HepG2 (cell line): ENCODE results near the gene SEPTIN12. TPM values are rescaled to one million over a fixed set of nuclear protein-coding genes. Genes with fewer than 3 reads are reported as not detected.

Experiments
- ATAC-seq: fragments of 200-7000 bp; cut with Tn5 transposase; 3 replicates; pipeline ENCODE4 v1.9.1; 2020; ENCODE audit warnings: mild to moderate bottlenecking, moderate library complexity
- BruUV-seq: library from RNA; stranded (reverse); fragments of 400-500 nt; replicated peaks from 2 replicates; lab custom pipeline; 2021; lab: Mats Ljungman, UMichigan
- CTCF ChIA-PET: fragments of 300-600 bp; formaldehyde crosslinking; extraction: SDS; loops from one replicate; lab custom pipeline; 2021; ENCODE audit warnings: low total read pairs, inconsistent platforms, low intra/inter-chr PET ratio; lab: Yijun Ruan, JAX
- POLR2A ChIA-PET: fragments of 350-600 bp; sonication (Branson Sonifier 250); formaldehyde crosslinking; loops from one replicate; lab custom pipeline; 2020; ENCODE audit warnings: antibody characterized with exemption, inconsistent platforms; lab: Yijun Ruan, JAX
- DNase-seq: peaks from one replicate; pipeline ENCODE4 v3.0.0-alpha.2; 2015; ENCODE audit warnings: low spot score
- FAIRE-seq: peaks from 3 replicates; lab custom pipeline; 2011; peaks lifted over from hg19 to GRCh38; lab: Jason Lieb, UNC
- H2AFZ ChIP-seq: one replicate; pipeline ENCODE4 v1.6.1; 2011; ENCODE audit warnings: low read length, inconsistent platforms
- H3K27ac ChIP-seq: fragments of 300-600 bp; 3 replicates; pipeline ENCODE4 v1.8.0; 2011; ENCODE audit warnings: mixed run types, mild to moderate bottlenecking, mixed read lengths, low read length, inconsistent platforms; ENCODE audit not compliant: insufficient read depth; ENCODE audit errors: extremely low read length
- H3K27me3 ChIP-seq, 2 experiments: fragments of 200-600 bp in 1 of 2; 2 replicates in 1 of 2; 3 replicates in 1 of 2; pipeline versions ENCODE4 v1.6.0 to v1.8.0; 2011; ENCODE audit warnings: low read length in 2 of 2, mild to moderate bottlenecking in 2 of 2, moderate library complexity in 2 of 2, inconsistent platforms in 1 of 2; ENCODE audit not compliant: insufficient read depth in 2 of 2, control insufficient read depth in 1 of 2
- H3K36me3 ChIP-seq, 2 experiments: fragments of 200-600 bp in 1 of 2; replicated peaks in 1 of 2; 2 replicates in 1 of 2; 3 replicates in 1 of 2; pipeline versions ENCODE4 v1.5.1 to v1.8.0; 2011; ENCODE audit warnings: low read length in 2 of 2, inconsistent platforms in 1 of 2; ENCODE audit not compliant: insufficient read depth in 2 of 2, control insufficient read depth in 1 of 2
- H3K4me1 ChIP-seq: 2 replicates; pipeline ENCODE4 v1.5.1; 2012; ENCODE audit warnings: low read length, inconsistent platforms; ENCODE audit not compliant: insufficient read depth
- H3K4me2 ChIP-seq: 2 replicates; pipeline ENCODE4 v1.6.0; 2011; ENCODE audit warnings: low read depth, low read length, inconsistent platforms
- H3K4me3 ChIP-seq, 3 experiments: fragments of 200-600 bp in 1 of 3; sonication (generic), shearing (Covaris generic) in 1 of 3; replicated peaks in 1 of 3; 2 replicates each; pipeline ENCODE4 v1.5.1; 2011 to 2016; ENCODE audit warnings: low read length in 3 of 3, inconsistent platforms in 2 of 3, low read depth in 2 of 3, mild to moderate bottlenecking in 2 of 3, control low read depth in 1 of 3, mixed read lengths in 1 of 3; ENCODE audit not compliant: insufficient read depth in 1 of 3
- H3K79me2 ChIP-seq: one replicate; pipeline ENCODE4 v1.6.1; 2011; ENCODE audit warnings: low read length, inconsistent platforms; ENCODE audit not compliant: insufficient read depth
- H3K9ac ChIP-seq: 2 replicates; pipeline ENCODE4 v1.6.0; 2011; ENCODE audit warnings: mild to moderate bottlenecking, low read depth, low read length, inconsistent platforms; ENCODE audit not compliant: insufficient read depth
- H3K9me3 ChIP-seq: 2 replicates; pipeline ENCODE4 v1.5.1; 2012; ENCODE audit warnings: mild to moderate bottlenecking, low read length
- H4K20me1 ChIP-seq: 2 replicates; pipeline ENCODE4 v1.6.0; 2011; ENCODE audit warnings: inconsistent platforms, mild to moderate bottlenecking, low read length, moderate library complexity; ENCODE audit not compliant: insufficient read depth
- ARNTL ChIP-seq: sonication (generic); formaldehyde crosslinking; IDR thresholded peaks from 2 replicates; pipeline ENCODE4 v1.4.0; 2020; ENCODE audit warnings: mild to moderate bottlenecking, missing genetic modification reagents
- BRF2 ChIP-seq: sonication (generic); formaldehyde crosslinking; IDR thresholded peaks from 2 replicates; pipeline ENCODE4 v1.8.1; 2022; ENCODE audit warnings: mild to moderate bottlenecking, missing genetic modification reagents
- GPN1 ChIP-seq: sonication (generic); formaldehyde crosslinking; IDR thresholded peaks from 2 replicates; pipeline ENCODE4 v1.5.1; 2020; ENCODE audit warnings: missing genetic modification reagents, borderline replicate concordance
- ONECUT2 ChIP-seq: sonication (generic); formaldehyde crosslinking; IDR thresholded peaks from 2 replicates; pipeline ENCODE4 v1.4.0; 2020; ENCODE audit warnings: missing genetic modification reagents
- REPIN1 ChIP-seq: sonication (generic); formaldehyde crosslinking; IDR thresholded peaks from 2 replicates; pipeline ENCODE4 v1.8.0; 2022; ENCODE audit warnings: missing genetic modification reagents, low read depth, mild to moderate bottlenecking, borderline replicate concordance
- SKI ChIP-seq: fragments of 450-650 bp; IDR thresholded peaks from one replicate; pipeline ENCODE4 v1.6.1; 2018; ENCODE audit warnings: mild to moderate bottlenecking; ENCODE audit not compliant: partially characterized antibody
- U2AF2 ChIP-seq: fragments of 200-400 bp; formaldehyde crosslinking; IDR thresholded peaks from 2 replicates; pipeline ENCODE4 v1.6.1; 2017; ENCODE audit warnings: low read depth, mild to moderate bottlenecking, low read length
- ZNF274 ChIP-seq: sonication (generic); formaldehyde crosslinking; IDR thresholded peaks from 2 replicates; pipeline ENCODE4 v1.5.1; 2020; ENCODE audit warnings: mild to moderate bottlenecking, missing genetic modification reagents
- ZNF569 ChIP-seq: sonication (generic); formaldehyde crosslinking; IDR thresholded peaks from 2 replicates; pipeline ENCODE4 v1.5.0; 2020; ENCODE audit warnings: mild to moderate bottlenecking, missing genetic modification reagents, moderate library complexity, borderline replicate concordance
- ZNF572 ChIP-seq: sonication (generic); formaldehyde crosslinking; IDR thresholded peaks from 2 replicates; pipeline ENCODE4 v1.5.1; 2020; ENCODE audit warnings: mild to moderate bottlenecking, missing genetic modification reagents
- ZNF589 ChIP-seq: sonication (generic); formaldehyde crosslinking; conservative IDR thresholded peaks from 2 replicates; pipeline ENCODE4 v1.8.0; 2022; ENCODE audit warnings: mild to moderate bottlenecking, moderate library complexity, missing genetic modification reagents
- ZNF770 ChIP-seq: sonication (generic); formaldehyde crosslinking; IDR thresholded peaks from 2 replicates; pipeline ENCODE4 v1.5.0; 2020; ENCODE audit warnings: mild to moderate bottlenecking, missing genetic modification reagents
- WGBS: methylation state at CpG from one replicate; pipeline ENCODE4 v1.1.6; 2017; ENCODE audit warnings: low lambda C conversion rate; 5-methylcytosine and 5-hydroxymethylcytosine counted together
- in situ Hi-C: cut with HindIII; loops from 2 replicates; pipeline ENCODE4 v1.10.0; 2017; ENCODE audit warnings: low pct_unique_long_range_greater_than_20kb; ENCODE audit not compliant: extremely low pct_ligation_motif_present
- intact Hi-C: fragments of 100-400 bp; cut with micrococcal nuclease; formaldehyde crosslinking; loops from one replicate; pipeline ENCODE4 v1.10.0; 2022; ENCODE audit not compliant: unreplicated experiment
- polyA plus RNA-seq, 8 experiments: library from polyadenylated mRNA; depleted of rRNA in 3 of 8; stranded (reverse) in 7 of 8; unstranded in 1 of 8; fragments of >200 nt; fragmentation: Illumina TruSeq in 4 of 8; extraction: Trizol in 4 of 8; gene quantifications; 2 replicates each; pipeline versions ENCODE4 v1.2.1 to v1.2.3, GENCODE V29; 2011 to 2016; ENCODE audit warnings: low read depth in 4 of 8, missing spikeins in 1 of 8, mixed read lengths in 1 of 8; ENCODE audit not compliant: insufficient read depth in 1 of 8
- total RNA-seq, 5 experiments: library from RNA; depleted of rRNA; stranded (reverse); fragments of >200 nt; fragmentation: Illumina TruSeq; extraction: Trizol; gene quantifications; 2 replicates each; pipeline ENCODE4 v1.2.3, GENCODE V29; 2016; ENCODE audit warnings: low read depth in 1 of 5
- TF ChIP-seq, protein P1 (sequence below): sonication (generic); formaldehyde crosslinking; IDR thresholded peaks from 2 replicates; pipeline ENCODE4 v1.5.0; 2020; ENCODE audit warnings: missing genetic modification reagents
- TF ChIP-seq, protein P2 (sequence below): sonication (generic); formaldehyde crosslinking; IDR thresholded peaks from 2 replicates; pipeline ENCODE4 v1.4.0; 2020; ENCODE audit warnings: missing genetic modification reagents

The SEPTIN12 gene
- total and polyA plus RNA-seq, 2 of the 13 experiments (the other 11 are each of a cell fraction or from before 2014, with no cell fraction given): 0.22 TPM; not detected in 1

DNA sequence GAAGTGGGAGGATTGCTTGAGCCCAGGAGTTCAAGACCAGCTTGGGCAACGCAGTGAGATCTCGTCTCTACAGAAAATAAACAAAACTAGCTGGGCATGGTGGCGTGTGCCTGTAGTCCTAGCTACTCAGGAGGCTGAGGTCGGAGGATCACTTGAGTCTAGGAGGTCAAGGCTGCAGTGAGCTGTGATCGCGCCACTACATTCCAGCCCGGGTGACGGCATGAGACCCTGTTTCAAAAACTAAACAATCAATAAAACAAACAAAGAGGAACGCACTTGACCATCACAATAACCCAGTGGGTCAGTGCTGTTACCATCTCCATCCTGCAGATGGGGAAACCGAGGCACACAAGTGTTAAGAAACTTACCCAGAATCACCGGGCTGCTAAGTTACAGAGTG, 34.9 kb downstream of the SEPTIN12 start:
- Histone ChIP-seq H3K36me3 (peaks cover 20 to 48% of the 10 kb centered on the region in 2 experiments), H3K27me3 (no peaks in the 10 kb centered on the region), H3K79me2 (peaks cover 3% of the 10 kb centered on the region), H3K9me3 (no peaks in the 10 kb centered on the region; the same call in 1 of the 2 replicates), H2AFZ (no peak overlapping the region), H3K4me1 (no peaks in the 10 kb centered on the region), H3K27ac (no peak overlapping the region), H4K20me1 (no peaks in the 10 kb centered on the region), H3K4me3 (no peak overlapping the region), H3K4me2 (no peak overlapping the region), H3K9ac (no peak overlapping the region)
- ChIA-PET CTCF (no interaction called here), POLR2A (interaction anchor here (1.0 kb wide), 1 partner anchor 15 kb away, joined by 4 read pairs; no protein-coding TSS in a partner anchor)
- no TSS peak for BruUV-seq
- in situ Hi-C loops (no loop called here), intact Hi-C loops (no loop called here)
- 82% methylated on average over 11 of the region's 11 CpGs for whole genome bisulfite sequencing
- DNase-seq (no peak), ATAC-seq (no peak), FAIRE-seq (no peak)
- TF ChIP-seq, protein P1, sequence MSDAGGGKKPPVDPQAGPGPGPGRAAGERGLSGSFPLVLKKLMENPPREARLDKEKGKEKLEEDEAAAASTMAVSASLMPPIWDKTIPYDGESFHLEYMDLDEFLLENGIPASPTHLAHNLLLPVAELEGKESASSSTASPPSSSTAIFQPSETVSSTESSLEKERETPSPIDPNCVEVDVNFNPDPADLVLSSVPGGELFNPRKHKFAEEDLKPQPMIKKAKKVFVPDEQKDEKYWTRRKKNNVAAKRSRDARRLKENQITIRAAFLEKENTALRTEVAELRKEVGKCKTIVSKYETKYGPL: no peak
- TF ChIP-seq ZNF274 (CRISPR knock-in tag): no peak
- TF ChIP-seq, protein P2, sequence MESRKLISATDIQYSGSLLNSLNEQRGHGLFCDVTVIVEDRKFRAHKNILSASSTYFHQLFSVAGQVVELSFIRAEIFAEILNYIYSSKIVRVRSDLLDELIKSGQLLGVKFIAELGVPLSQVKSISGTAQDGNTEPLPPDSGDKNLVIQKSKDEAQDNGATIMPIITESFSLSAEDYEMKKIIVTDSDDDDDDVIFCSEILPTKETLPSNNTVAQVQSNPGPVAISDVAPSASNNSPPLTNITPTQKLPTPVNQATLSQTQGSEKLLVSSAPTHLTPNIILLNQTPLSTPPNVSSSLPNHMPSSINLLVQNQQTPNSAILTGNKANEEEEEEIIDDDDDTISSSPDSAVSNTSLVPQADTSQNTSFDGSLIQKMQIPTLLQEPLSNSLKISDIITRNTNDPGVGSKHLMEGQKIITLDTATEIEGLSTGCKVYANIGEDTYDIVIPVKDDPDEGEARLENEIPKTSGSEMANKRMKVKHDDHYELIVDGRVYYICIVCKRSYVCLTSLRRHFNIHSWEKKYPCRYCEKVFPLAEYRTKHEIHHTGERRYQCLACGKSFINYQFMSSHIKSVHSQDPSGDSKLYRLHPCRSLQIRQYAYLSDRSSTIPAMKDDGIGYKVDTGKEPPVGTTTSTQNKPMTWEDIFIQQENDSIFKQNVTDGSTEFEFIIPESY (CRISPR knock-in tag): peak; percentile 82
- TF ChIP-seq ZNF572 (CRISPR knock-in tag): no peak
- TF ChIP-seq ARNTL (CRISPR knock-in tag): no peak
- TF ChIP-seq ZNF770: peak; percentile 91
- no peak for TF ChIP-seq GPN1 (CRISPR knock-in tag)
- TF ChIP-seq ZNF569 (CRISPR knock-in tag): no peak
- no peak for TF ChIP-seq ZNF589 (CRISPR knock-in tag)
- 0 out of 2 replicates have a peak, but pooled peaks have one; percentile 42 for TF ChIP-seq ONECUT2
- peak; percentile 41 for TF ChIP-seq SKI
- no peak for TF ChIP-seq BRF2 (CRISPR knock-in tag)
- TF ChIP-seq U2AF2: no peak
- no peak for TF ChIP-seq REPIN1 (CRISPR knock-in tag)
